Stimulated activated memory B cell treated with anti-CD40 and anti-IgM and Interleukin-4, amounts not matched to agents 10 μg/mL and 1 μg/mL and 100 μg/mL, for 72 hours (primary cell): Measurements from ENCODE around the gene ADAM12.
A peak's percentile ranks its signal among the peaks of the same experiment; 100 is the strongest.

Experiments used
- ATAC-seq: fragments of 150-1000 bp; cut with Tn5 transposase; 2 replicates; pipeline ENCODE4 v1.10.0; 2021
- H3K27ac Mint-ChIP-seq: one replicate; pipeline ENCODE4 v1.8.0; 2022; ENCODE audit warnings: mild to moderate bottlenecking, mixed read lengths
- H3K27me3 Mint-ChIP-seq: one replicate; pipeline ENCODE4 v1.8.0; 2022; ENCODE audit warnings: mixed read lengths
- H3K36me3 Mint-ChIP-seq: one replicate; pipeline ENCODE4 v1.8.0; 2022; ENCODE audit warnings: mixed read lengths
- H3K4me1 Mint-ChIP-seq: one replicate; pipeline ENCODE4 v1.8.0; 2022; ENCODE audit warnings: mixed read lengths
- H3K4me3 Mint-ChIP-seq: one replicate; pipeline ENCODE4 v1.8.0; 2022; ENCODE audit warnings: mild to moderate bottlenecking, moderate library complexity, mixed read lengths
- H3K9me3 Mint-ChIP-seq: one replicate; pipeline ENCODE4 v1.8.0; 2022; ENCODE audit warnings: mixed read lengths

Gene ADAM12

DNA sequence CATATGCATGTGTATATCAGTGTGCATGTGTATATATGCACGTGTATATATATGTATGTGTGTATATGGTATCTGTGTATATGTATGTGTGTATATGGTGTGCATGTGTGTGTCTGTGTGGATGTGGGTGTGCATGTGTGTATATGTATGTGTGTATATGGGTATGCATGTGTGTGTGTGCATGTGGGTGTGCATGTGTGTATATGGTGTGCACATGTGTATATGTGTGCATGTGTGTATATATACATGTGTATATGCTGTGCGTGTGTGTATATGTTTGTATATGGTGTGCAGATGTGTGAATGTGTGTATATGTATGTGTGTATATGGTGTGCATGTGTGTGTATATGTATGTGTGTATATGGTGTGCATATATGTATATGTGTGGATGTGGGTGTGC lies 245.2 kb downstream of the ADAM12 start:
- ATAC-seq = no peak

DNA sequence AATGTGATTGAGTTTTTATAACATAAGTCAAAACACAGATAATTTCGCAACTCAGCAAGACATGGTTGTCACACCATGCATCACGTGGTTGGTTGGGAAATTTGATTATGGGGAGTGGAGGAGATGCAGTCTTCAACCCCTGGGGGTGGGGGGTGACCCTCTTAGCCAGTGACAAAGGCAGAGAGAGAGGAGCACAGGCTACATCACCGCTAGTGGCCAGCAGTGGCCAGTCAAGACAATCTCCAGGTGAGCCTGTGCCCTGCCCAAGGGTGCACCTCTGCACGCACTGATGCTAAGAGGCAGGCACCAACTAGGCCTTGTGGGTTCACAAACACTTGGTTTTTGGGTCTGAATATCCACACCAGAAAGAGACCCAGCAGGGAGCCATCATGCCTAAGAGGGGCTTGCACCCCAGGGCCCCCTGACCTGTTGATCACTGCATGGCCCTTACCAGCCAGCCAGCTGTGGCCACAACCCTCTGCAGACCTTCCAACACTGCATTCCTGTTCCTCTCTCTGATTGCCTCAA lies 247.5 kb downstream of the ADAM12 start:
- peaks cover 13% of the 10 kb centered on the region for H3K9me3 Mint-ChIP-seq
- H3K4me1 Mint-ChIP-seq = no peaks in the 10 kb centered on the region
- ATAC-seq = no peak
- no peak overlapping the region for H3K27ac Mint-ChIP-seq
- H3K27me3 Mint-ChIP-seq = peaks cover 5% of the 10 kb centered on the region
- H3K36me3 Mint-ChIP-seq = no peaks in the 10 kb centered on the region
- H3K4me3 Mint-ChIP-seq = no peak overlapping the region

More for the DNA sequence above, 245.2 kb downstream of the ADAM12 start:
- Mint-ChIP-seq H3K27me3 (peaks cover 5% of the 10 kb centered on the region), H3K27ac (no peak overlapping the region), H3K4me1 (no peaks in the 10 kb centered on the region), H3K4me3 (no peak overlapping the region), H3K9me3 (peaks cover 6% of the 10 kb centered on the region), H3K36me3 (no peaks in the 10 kb centered on the region)

DNA sequence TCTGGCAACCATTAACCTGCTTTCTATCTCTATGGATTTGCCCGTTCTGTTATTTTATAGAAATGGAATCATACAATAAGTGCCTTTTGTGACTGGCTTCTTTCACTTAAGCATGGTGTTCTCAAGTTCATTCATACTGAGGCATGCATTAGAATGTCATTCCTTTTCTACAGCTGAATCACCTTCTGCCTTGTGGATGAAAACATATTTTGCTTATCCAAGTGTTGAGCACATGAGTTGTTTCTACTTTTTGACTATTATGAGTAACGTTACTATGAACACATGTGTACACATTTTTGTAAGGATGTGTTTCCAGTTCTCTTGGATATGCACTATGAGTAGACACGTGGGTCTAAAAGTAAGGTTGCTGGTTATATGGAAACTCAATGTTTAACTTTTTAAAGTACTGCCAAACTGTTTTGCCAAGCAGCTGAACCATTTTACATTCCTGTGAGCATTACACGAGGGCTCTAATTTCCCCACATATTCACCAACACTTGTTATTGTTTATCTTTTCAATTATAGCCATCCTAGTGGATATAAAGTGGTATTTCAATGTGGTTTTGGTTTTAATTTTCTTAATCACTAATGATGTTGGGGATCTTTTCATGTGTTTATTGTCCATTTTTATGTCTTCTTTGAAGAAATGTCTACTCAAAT lies 250.6 kb downstream of the ADAM12 start:
- Mint-ChIP-seq H3K27ac (no peak overlapping the region), H3K9me3 (peaks cover 6% of the 10 kb centered on the region), H3K36me3 (no peaks in the 10 kb centered on the region), H3K27me3 (peaks cover 5% of the 10 kb centered on the region), H3K4me3 (no peak overlapping the region), H3K4me1 (no peaks in the 10 kb centered on the region)
- ATAC-seq = no peak

DNA sequence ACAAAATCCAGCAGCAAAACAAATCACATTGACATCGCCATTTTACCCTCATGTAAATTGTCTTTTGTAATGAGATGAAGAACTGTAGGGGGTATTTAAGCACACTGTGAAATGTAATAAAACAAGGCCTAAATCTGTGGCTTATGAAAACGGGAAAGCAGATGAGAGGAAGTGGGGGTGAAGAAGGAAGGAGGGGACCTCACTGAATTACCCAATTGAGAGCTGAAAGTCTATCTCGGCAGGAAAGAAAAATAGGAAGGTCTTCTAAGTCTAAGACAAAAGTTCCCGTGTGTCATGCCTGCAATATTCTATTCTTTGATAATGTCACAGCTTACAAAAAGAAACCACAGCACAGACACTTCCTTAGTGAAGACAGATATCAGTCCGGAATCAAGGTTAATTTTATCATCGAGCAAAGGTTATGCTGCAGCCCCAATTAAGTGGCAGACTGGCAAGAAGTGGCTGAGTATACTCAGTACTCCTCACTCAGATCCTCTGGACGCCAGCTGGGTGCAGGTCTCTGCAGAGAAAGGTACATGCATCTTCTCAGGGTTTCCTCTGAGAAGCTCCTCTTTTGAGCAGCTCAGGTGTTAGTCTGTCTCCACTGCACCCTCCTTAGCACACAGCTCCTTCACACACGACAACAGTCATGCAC lies 252.2 kb downstream of the ADAM12 start:
- Mint-ChIP-seq H3K27me3 (peaks cover 5% of the 10 kb centered on the region), H3K4me3 (no peak overlapping the region), H3K9me3 (peaks cover 6% of the 10 kb centered on the region), H3K4me1 (no peaks in the 10 kb centered on the region), H3K36me3 (no peaks in the 10 kb centered on the region), H3K27ac (no peak overlapping the region)
- no peak for ATAC-seq

GRCh38 chr10:126135177-126135576 lies 253.1 kb downstream of the ADAM12 start:
- ATAC-seq = no peak
- peaks cover 6% of the 10 kb centered on the region for H3K9me3 Mint-ChIP-seq
- no peak overlapping the region for H3K4me3 Mint-ChIP-seq
- no peaks in the 10 kb centered on the region for H3K36me3 Mint-ChIP-seq
- peaks cover 5% of the 10 kb centered on the region for H3K27me3 Mint-ChIP-seq
- H3K27ac Mint-ChIP-seq = no peak overlapping the region
- H3K4me1 Mint-ChIP-seq = no peaks in the 10 kb centered on the region

DNA sequence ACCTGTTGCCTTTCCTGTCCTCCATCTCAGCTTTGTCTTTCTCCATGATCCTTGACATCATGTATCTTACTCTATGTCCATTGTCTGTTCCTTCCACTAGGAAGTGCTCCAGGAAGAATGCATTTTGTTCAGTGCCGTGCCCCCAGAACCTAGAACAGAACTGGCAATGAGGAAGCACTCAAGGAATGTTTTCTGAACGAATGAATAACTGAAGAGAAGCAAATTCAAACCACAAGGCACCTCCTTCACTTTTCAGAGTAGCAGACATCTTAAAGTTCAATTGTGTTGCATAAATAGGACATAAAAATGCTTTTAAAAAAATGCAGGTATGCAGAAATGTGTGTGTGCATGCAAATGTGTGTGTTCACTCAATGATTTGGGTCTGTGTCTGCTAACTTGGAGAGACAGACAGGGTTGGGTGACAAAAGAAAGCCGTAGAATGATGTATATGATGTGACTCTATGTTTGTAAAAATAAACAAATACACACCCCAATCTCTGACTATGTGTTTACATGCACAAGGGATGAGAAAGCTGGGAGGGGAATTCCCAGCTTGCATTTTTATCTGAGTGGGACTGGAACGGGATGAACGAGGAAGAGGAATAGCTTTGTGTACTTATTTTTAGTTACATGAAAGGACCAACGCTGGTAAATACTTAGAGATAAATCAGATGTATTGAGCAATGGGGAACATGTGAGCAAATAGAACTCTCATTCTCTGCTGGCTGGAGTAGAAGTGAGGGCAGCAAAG lies 254.2 kb downstream of the ADAM12 start:
- no peaks in the 10 kb centered on the region for H3K36me3 Mint-ChIP-seq
- no peak overlapping the region for H3K4me3 Mint-ChIP-seq
- peaks cover 6% of the 10 kb centered on the region for H3K9me3 Mint-ChIP-seq
- no peaks in the 10 kb centered on the region for H3K27me3 Mint-ChIP-seq
- H3K4me1 Mint-ChIP-seq = no peaks in the 10 kb centered on the region
- ATAC-seq = no peak
- H3K27ac Mint-ChIP-seq = no peak overlapping the region

DNA sequence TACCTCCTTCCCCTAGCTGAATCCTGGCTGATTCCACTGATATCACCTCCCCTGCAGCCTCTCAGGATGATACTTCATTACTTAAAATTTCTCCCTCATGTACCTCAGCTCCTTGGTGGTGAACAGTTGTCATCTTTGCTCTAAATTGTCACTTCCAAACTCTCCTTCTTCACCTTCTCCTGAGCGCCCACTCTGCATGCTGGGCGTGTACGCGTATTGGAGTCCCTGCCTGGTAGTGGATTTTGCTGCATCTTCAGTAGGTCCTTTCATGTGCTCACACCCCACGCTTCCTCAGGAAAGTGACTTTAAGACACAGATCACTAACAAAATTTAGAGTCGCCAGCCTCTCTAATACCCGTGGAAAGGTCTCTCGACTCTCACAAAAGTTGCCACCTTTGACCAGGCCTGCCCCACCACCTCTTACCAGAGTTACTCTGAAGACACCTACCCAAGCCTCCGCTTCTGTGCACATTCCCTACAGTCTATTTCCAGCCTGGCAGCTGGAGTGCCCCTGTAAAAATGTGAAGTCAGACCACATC lies 255.1 kb downstream of the ADAM12 start:
- Mint-ChIP-seq H3K27me3 (no peaks in the 10 kb centered on the region), H3K27ac (no peak overlapping the region)
- no peak for ATAC-seq

GRCh38 chr10:126131341-126131740 lies 256.9 kb downstream of the ADAM12 start:
- Mint-ChIP-seq H3K36me3 (no peaks in the 10 kb centered on the region), H3K27ac (no peak overlapping the region), H3K4me1 (no peaks in the 10 kb centered on the region), H3K27me3 (no peaks in the 10 kb centered on the region), H3K4me3 (no peak overlapping the region), H3K9me3 (peaks cover 4% of the 10 kb centered on the region)
- ATAC-seq = no peak

More for the DNA sequence above, 255.1 kb downstream of the ADAM12 start:
- Mint-ChIP-seq H3K4me1 (no peaks in the 10 kb centered on the region), H3K9me3 (peaks cover 10% of the 10 kb centered on the region), H3K4me3 (no peak overlapping the region), H3K36me3 (no peaks in the 10 kb centered on the region)

DNA sequence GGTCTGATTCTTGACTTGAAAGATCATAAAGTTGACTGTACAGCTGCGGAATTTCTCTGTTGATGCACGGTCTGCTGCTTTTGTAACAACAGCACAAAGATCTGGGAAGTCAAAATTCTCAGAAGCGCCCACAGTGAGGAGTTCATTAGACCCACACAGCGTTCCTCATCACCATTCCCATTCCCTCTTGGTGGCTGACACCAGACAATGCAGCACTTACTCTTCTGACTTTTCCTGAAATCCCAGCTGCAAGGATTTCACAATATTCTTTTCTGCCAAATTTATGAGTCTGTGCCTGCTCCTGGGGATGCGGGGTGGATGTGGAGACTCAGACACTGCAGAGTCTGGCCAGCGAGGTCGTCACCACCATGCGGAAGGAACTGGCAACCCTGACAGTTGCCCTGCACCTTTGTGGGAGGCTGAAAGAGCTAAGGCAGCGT lies 258.0 kb downstream of the ADAM12 start:
- Mint-ChIP-seq H3K4me3 (no peak overlapping the region), H3K36me3 (no peaks in the 10 kb centered on the region), H3K27ac (no peak overlapping the region), H3K27me3 (no peaks in the 10 kb centered on the region), H3K4me1 (no peaks in the 10 kb centered on the region), H3K9me3 (peaks cover 4% of the 10 kb centered on the region)
- ATAC-seq = no peak

- Mint-ChIP-seq H3K4me1 (no peaks in the 10 kb centered on the region), H3K27ac (no peak overlapping the region), H3K9me3 (peaks cover 4% of the 10 kb centered on the region), H3K36me3 (no peaks in the 10 kb centered on the region), H3K4me3 (no peak overlapping the region), H3K27me3 (no peaks in the 10 kb centered on the region)
- no peak for ATAC-seq
These were observed 259.3 kb downstream of the ADAM12 start for GRCh38 chr10:126129026-126129425.

DNA sequence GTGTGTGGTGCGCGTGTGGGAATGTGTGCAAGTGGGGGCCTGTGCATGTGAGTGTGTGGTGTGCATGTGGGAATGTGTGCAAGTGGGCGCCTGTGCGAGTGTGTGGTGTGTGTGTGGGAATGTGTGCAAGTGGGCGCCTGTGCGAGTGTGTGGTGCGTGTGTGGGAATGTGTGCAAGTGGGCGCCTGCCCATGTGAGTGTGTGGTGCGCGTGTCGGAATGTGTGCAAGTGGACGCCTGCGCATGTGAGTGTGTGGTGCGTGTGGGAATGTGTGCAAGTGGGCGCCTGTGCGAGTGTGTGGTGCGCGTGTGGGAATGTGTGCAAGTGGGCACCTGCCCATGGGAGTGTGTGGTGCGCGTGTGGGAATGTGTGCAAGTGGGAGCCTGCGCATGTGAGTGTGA lies 259.7 kb downstream of the ADAM12 start:
- no peak for ATAC-seq
- H3K27ac Mint-ChIP-seq = no peak overlapping the region
- H3K4me1 Mint-ChIP-seq = no peaks in the 10 kb centered on the region

DNA sequence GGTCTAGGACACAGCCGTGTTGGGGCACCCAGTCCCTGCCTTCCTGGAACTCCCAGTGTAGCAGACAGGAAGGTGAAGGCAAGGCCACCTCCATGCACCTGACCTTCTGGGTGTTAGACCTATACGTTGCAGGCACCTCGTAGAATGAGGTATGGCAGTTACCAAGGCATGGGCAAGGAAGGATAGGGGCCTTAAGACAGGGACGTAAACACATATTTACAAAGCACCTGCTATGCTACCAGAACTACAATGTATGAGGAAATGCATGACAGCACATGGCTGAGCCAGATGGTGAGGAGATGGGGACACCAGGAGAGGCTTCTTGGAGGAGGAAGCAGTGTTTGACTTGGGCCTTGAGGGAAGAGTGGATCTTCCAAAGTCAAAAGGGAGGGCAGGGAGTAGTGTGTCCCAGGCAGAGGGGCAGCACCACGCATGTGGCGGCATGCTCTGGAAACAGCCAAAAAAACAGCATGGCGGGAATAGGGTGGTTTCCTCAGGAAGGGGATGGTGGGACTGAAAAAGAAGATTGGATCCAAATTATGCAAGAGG lies 260.7 kb downstream of the ADAM12 start:
- Mint-ChIP-seq H3K9me3 (peaks cover 4% of the 10 kb centered on the region), H3K27ac (no peak overlapping the region), H3K27me3 (no peaks in the 10 kb centered on the region), H3K4me1 (no peaks in the 10 kb centered on the region), H3K4me3 (no peak overlapping the region), H3K36me3 (no peaks in the 10 kb centered on the region)
- no peak for ATAC-seq

More for the DNA sequence above, 259.7 kb downstream of the ADAM12 start:
- no peaks in the 10 kb centered on the region for H3K36me3 Mint-ChIP-seq
- no peak overlapping the region for H3K4me3 Mint-ChIP-seq
- H3K9me3 Mint-ChIP-seq = peaks cover 4% of the 10 kb centered on the region
- no peaks in the 10 kb centered on the region for H3K27me3 Mint-ChIP-seq

DNA sequence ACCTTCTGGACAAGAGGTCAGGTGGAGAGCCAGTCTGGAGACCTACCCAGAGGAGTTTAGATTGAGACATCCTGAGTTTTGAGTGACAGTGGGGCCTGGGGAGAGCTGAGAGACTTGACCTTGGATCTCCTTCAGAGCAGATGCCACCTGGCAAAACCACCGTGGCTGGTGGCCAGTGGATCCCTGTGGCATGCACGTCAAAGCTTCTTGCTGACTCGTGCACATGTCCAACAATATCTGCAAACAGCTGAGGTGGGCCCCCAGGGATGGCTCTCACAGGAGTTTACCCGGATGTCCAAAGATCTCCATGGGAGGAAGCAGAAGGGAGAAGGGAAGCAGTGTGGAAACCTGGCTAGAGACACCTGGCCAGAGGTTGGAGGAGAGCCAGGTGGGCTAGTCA lies 261.4 kb downstream of the ADAM12 start:
- no peaks in the 10 kb centered on the region for H3K36me3 Mint-ChIP-seq
- H3K27me3 Mint-ChIP-seq = no peaks in the 10 kb centered on the region
- ATAC-seq = peak; percentile 12
- no peaks in the 10 kb centered on the region for H3K4me1 Mint-ChIP-seq
- peaks cover 4% of the 10 kb centered on the region for H3K9me3 Mint-ChIP-seq
- H3K27ac Mint-ChIP-seq = no peak overlapping the region
- H3K4me3 Mint-ChIP-seq = no peak overlapping the region

DNA sequence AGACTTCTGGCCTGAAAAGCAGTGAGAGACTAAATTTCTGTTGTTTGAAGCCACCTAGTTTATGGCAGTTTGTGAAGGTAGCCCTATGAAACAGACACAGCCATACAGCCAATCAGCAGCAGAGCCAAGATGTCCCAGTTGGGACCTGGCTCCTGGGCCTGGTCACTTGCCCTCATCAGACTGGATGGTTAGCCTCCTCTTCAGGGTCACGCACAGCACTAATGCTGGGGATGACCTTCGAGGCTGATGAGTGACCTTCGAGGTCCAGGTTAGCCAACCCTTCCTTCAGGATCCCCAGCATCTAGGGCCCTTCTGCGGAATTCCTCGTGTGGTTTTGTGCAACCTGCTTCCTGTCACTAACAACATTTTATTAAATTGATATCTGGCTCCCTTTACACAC lies 262.3 kb downstream of the ADAM12 start:
- H3K27ac Mint-ChIP-seq = no peak overlapping the region
- H3K4me1 Mint-ChIP-seq = no peaks in the 10 kb centered on the region
- H3K27me3 Mint-ChIP-seq = no peaks in the 10 kb centered on the region
- ATAC-seq = no peak
- H3K9me3 Mint-ChIP-seq = peaks cover 4% of the 10 kb centered on the region
- no peak overlapping the region for H3K4me3 Mint-ChIP-seq
- no peaks in the 10 kb centered on the region for H3K36me3 Mint-ChIP-seq
